Measurements from ENCODE around the gene KCNG4.
"Not testable (repeated sequence)": the region's sequence is repeated elsewhere in the genome, so short reads cannot be mapped to it uniquely, and the experiment has no call there.

- TF ChIP-seq NRF1 (conservative IDR thresholded peaks at IDR 0.05; ENCODE audit: low read depth, low read length); ZZZ3 (IDR thresholded peaks at IDR 0.05; ENCODE audit: control insufficient read depth, insufficient read length, low read depth); CTCF (IDR thresholded peaks at IDR 0.05 in 2 of 3, conservative IDR thresholded peaks at IDR 0.05 in 1 of 3; ENCODE audit: control insufficient read depth in 2 of 3, extremely low read depth in 1 of 3, insufficient read depth in 1 of 3, low read depth in 3 of 3, low read length in 3 of 3); SREBF2 (IDR thresholded peaks at IDR 0.05; ENCODE audit: low read length); IRF4 (IDR thresholded peaks at IDR 0.05; ENCODE audit: low read depth, low read length); DPF2 (IDR thresholded peaks at IDR 0.05); MYC (IDR thresholded peaks at IDR 0.05; ENCODE audit: insufficient read depth, insufficient read length, insufficient replicate concordance, low read length, severe bottlenecking): not testable (repeated sequence)
Observed at GRCh38 chr16:84204551-84204950, 35.3 kb downstream of the KCNG4 start.

Data from GM12878 (cell line).